HG02885 (cell line): Measurements from ENCODE around the gene METTL9.
"Not testable (repeated sequence)": the region's sequence is repeated elsewhere in the genome, so short reads cannot be mapped to it uniquely, and the experiment has no call there.

Experiments
- ATAC-seq: cut with Tn5 transposase; IDR thresholded peaks from one replicate; pipeline ENCODE4 v1.9.1; 2021; ENCODE audit warnings: mild to moderate bottlenecking; ENCODE audit not compliant: unreplicated experiment, poor library complexity

Gene METTL9

DNA sequence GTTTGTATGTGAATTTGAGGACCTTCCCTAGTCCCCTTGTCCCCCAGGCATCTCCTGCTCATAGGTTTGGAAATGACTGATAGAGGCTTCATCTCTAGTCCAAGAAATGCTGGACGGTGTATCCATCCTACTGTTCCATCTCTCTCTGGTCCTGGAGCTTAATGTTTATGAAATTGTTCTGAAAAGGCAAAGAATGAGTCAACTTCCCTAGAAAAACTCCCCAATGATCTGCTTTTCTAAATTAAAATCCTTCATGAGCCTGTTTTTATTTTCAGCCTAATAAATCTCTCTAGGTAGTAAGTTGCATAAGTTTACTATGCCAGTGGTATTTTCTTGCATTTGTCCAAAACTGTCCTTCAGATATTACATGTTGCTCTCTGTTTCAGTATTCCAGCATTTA, 55.1 kb downstream of the METTL9 start:
- ATAC-seq = no peak

DNA sequence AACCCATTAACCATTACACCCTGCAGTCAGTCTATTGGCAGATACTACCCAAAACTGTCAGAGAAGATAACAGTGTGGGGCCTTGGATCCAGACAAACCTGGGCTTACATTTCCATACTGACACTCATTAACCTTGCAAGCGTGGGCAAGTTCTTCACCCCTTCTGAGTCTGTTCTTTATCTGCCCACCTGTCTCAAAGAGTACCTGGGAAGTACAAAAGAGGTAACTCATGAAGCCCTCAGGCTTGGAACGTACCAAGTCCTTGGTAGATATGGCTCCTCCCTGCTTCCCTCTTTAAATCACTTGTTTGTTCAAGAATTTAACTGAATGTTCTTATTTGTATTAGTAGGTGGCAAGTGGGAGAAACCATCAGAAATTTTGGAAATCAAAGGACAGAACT, 55.5 kb downstream of the METTL9 start:
- ATAC-seq = no peak

DNA sequence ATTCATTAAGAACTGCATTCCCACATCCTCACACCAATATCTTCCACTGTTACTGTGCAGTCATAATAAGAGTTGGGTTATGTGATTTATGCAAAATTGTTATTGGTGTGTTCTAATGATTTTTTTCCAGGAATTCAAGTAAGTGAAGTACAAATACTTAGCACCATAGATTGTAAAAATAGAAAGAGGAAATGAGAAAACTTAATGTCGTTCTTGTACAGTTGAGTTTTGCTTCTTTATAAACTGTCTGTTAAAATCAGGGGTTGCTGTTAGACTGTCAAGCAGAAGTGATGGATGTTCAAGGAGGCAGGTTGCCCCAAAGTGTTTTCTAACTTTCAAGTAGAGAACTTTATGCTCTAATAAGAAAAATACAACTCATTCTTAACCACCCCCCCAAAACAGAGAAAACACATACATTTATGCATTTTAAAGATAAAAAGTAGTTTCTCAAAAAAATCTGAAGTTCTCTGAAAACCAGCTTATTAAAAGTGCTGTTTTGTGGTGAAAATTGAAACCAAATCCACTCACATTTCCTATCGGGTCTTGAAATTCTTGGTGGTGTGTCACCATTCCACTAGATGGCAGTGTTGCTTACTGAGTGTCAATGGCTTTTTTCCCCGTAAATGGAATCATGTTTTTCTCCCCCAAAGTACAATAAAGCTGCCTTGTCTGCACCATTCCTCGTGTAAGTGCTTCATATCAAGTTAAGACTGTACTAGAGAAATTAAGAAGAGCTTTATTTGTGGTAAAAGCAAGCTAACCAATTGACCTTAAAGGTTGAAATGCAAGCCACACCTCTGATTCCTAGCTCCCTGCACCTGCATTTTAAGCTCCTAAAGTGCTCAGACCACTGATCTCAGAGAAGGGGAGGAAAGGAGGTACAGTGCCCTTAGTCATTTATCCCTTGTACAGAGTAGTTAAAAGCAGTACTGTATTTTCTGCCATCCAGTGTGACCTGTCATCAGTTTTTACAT, 57.7 kb downstream of the METTL9 start:
- no peak for ATAC-seq

DNA sequence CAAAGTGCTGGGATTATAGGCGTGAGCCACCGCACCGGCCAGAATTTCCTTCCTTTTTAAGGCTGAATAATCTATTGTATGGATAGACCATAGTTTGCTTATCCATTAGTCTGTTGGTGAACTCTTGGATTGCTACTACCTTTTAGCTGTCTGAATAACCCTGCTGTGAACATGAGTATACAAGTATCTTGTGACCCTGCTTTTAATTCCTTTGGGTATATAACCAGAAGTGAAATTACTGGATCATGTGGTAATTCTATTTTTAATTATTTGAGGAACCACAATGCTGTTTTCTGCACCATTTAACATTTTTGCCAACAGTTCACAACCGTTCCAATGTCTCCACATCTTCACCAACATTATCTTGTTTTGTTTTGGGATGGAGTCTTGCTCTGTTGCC, 59.7 kb downstream of the METTL9 start:
- no peak for ATAC-seq

DNA sequence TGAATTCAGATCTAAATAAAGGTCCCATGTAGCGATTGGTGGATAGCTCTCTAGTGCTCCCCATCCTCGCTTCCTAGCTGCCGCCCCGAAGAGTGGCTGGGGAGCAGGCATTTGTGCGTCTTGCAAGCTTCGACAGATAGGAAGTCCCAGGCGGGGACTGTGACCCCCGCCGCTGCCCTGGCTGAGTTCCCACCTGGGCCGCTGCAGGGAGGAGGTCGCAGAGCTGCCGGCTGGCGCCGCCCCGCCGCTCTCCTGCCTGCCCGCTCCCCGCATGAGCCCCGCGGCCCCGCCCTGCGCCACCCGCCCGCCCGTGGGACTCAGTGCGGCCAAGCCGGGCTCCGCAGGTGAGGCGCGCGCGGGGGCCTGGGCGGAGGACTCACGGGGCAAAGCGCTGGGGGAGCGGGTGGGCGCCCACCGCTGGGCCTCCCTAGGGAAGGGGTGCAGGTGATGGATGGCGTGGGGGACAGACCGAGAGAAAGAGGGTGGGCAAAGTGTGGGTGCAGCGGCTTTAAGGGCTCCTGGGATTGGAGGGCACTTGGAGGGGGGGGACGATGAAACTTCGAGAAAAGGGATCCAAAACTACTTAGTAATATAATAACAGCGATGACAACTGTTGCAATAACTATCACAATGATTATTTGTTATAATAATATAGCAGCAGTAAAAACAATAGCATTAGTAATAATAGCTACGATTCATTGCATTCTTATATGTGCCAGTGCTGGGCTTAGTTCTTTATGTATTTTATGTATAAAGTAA, 64.7 kb downstream of the METTL9 start, which contains the start of gene OTOA:
Gene OTOA (plus strand): TSS at position 80 of the 759 bp plus-strand sequence. CDS start 14,547 bp downstream, outside the sequence.
- ATAC-seq = no peak

DNA sequence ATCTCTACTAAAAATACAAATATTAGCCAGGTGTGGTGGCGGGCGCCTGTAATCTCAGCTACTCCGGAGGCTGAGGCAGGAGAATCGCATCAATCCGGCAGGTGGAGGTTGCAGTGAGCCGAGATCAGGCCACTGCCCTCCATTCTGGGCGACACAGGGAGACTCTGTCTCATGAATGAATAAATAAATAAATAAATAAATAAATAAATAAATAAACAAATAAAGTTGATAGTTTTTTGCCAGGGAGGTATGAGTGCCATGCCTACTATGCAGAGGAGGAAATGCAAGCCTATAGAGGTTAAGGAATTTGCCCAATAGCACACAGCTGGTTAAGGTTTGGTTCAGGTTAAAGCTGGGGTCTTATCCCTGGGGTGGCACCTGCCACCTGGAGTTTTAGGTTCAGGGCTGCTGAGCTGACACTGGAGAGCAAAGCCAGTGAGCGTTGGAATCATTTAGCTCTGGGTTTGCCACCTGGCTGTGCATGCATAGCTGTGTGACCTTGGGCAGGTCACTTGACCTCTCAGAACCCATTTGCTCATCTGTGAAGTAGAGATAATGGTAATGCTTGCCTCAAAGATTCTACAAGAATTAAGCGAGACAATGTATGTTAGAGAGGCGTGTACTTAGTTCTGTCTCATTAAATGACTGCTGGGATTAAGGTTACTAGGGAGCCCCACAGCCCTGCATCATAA, 65.6 kb downstream of the METTL9 start:
- no peak for ATAC-seq

DNA sequence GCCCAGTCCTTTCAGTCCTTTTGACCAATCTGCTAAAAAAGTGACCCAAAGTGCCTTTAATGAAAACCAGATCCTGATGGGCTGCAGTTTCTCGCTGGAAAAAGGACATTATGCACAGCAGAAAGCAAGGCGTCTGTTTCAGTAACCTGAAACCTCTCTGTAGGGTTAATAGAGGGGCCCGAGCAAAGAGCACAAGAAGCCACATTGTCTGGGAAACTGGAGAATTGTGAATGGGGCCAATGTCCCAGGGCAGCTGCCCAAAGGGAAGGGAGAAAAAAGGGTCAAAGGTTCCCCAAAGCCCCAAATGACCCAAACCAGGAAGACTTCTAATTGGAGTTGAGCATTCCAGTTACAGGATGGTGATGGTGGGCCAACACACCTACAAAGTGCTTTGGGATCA, 67.4 kb downstream of the METTL9 start:
- no peak for ATAC-seq

DNA sequence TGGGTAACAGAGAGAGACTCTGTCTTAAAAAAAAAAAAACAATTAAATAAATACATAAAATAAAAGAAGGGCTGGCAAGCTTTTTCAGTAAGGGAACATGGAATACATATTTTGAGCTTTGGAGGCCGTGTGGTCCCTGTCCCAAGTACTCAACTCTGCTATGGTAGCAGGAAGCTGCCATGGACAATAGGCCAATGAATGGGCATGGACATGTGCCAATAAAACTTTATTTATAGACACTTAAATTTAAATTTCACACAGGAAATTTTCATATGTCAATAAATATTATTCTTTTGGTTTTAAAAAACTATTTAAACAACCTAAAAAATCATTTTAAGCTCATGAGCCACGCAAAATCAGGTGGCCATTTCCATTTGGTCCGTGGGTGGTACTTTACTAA, 68.2 kb downstream of the METTL9 start:
- ATAC-seq = no peak

DNA sequence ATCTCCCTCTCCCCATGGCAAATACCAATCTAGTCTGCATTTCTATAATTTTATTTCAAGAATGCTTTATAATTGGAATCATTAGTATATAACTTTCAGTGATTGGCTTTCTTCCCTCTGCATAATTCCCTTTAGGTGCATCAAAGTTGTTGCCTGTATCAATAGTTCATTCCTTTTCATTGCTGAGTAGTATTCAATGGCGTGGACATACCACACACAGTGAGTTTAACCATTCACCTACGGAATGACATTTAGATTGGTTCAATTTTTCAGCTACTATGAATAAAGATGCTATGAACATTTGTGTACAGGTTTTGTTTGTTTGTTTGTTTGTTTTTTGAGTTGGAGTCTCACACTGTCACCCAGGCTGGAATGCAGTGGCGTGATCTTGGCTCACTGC, 74.1 kb downstream of the METTL9 start:
- no peak for ATAC-seq

DNA sequence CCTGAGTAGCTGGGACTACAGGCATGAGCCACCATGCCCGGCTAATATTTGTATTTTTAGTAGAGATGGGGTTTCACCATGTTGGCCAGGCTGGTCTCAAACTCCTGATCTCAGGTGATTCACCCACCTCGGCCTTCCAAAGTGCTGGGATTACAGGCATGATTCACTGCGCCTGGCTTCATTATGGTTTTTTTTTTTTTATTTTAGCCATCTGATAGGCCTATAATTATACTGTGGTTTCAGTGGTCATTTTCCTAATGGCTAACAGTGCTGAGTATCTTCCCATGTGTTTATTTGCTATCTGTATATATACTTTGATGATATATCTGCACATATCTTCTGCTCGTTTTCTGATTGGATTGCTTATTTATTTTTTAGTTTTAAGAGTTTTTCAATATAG, 75.1 kb downstream of the METTL9 start:
- ATAC-seq = not testable (repeated sequence)

DNA sequence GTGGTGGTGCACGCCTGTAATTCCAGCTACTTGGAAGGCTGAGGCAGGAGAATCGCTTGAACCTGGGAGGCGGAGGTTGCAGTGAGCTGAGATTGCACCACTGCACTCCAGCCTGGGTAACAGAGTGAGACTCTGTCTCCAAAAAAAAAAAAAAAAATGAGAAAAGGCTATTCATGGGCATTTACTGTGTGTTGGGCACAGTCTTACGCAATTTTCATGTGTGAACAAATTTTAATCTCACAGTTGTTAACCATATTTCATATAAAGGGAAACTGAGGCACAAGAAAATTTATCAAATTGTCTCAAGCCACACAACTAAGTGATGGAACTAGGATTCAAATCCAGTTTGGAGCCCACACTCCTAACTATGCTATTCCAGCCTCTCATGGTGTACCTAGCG, 81.3 kb downstream of the METTL9 start:
- ATAC-seq = not testable (repeated sequence)

DNA sequence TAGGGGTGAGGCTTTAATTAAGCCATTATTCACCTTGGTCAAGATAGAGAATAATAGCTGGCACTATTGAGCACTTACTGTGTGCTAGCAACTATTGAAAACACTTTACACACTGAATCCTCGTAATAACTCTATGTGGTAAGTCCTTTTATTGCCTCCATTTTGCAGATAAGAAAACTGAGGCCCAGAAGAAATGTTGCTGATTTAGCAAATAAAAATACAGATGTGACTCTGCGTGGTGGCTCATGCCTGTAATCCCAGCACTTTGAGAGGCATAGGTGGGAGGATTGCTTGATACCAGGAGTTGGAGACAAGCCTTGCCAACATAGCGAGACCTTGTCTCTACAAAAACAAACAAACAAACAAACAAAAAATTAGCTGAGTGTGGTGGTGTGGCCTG, 83.8 kb downstream of the METTL9 start:
- ATAC-seq = no peak

DNA sequence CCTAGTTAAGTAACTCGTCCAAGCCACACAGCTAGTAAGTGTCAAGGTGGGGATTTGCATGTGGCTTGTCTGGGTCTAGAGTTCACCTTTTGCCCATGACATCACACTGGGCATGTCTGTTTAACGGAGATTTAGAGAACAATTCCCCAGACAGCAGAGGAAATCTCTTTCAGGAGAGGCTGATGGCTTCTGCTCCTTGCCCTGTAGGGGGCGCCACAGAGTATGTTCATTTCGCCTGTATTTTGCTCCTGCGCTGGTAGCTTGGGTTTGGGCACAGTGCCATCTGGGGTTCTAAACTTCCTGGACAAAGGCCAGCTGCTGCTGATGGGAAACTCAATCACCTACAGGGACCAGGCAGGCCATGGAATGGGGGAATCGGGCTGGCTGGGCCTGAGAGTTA, 84.8 kb downstream of the METTL9 start:
- ATAC-seq = no peak

DNA sequence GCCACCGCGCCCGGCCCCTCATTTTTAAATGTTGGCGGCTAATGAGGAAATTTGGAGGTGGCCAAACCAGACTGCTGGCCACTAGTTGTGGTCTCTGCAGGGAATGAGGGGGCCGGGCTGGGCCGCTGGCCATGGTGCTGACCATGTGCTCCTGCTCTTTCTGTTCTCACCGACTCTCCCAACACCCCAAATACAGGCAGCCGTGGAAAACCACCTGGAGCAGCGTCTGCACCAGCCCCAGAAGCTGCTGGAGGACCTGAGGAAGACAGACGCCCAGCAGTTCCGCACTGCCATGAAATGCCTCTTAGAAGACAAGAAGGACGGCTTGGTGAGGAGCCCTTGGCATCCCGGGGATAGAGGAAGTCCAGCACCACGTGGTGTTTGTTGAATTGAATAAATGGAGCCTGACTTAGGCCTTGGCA, 85.7 kb downstream of the METTL9 start:
- ATAC-seq = no peak

DNA sequence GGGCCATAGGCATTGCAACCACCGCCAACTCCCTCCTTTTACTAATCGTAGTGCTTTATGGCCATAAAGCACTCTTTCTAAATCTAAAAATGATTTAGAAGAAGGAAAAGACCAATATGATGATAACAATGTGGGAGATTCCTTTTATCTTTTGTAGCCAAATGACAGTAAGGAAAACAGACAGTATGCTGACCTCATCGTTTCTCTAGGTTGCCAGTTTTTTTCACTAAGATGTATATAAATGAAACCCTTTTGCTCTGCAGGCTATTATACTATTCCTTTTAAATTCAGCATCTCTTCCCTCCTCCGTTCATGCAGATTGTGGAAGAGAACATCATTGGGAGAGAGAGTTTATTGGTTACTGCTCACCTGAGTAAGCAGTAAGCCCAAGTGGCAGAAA, 89.7 kb downstream of the METTL9 start:
- ATAC-seq = no peak

DNA sequence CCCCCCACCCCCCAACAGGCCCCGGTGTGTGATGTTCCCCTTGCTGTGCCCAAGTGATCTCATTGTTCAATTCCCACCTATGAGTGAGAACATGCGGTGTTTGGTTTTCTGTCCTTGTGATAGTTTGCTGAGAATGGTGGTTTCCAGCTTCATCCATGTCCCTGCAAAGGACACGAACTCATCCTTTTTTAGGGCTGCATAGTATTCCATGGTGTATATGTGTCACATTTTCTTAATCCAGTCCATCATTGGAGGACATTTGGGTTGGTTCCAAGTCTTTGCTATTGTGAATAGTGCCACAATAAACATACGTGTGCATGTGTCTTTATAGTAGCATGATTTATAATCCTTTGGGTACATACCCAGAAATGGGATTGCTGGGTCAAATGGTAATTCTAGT, 91.6 kb downstream of the METTL9 start:
- not testable (repeated sequence) for ATAC-seq

DNA sequence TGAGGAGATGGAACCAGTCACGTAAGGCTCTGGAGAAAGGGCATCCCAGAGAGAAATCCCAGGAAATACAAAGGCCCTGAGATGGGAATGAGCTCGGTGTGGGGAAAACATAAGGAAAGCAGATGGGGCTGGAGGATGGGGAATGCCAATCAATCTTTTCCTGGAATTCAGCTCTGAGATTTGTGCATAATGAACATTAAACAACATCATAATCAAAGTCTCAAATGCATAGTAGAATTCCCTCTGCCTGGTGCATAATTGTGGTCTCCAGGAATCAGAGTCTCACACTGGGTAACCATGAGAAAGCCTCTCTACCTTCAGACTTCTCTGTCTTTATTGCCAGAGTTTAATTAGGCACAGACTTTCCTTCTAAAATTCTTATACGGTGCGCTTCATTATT, 95.2 kb downstream of the METTL9 start:
- ATAC-seq = no peak

DNA sequence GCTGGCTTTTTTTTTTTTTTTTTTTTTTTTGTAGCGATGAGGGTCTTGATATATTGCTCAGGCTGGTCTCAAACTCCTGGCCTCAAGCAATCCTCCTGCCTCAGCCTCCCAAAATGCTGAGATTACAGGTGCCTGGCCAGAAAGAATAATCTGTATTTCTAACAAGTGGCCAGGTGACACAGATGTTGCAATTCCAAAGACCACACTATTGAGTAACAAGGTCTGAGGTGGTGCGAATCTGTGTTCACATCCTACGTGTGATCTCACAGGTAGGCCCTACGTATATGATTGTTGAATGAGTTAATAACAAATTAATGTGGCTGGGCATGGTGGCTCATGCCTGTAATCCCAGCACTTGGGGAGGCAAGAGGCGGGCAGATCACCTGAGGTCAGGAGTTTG, 97.7 kb downstream of the METTL9 start:
- ATAC-seq = no peak

DNA sequence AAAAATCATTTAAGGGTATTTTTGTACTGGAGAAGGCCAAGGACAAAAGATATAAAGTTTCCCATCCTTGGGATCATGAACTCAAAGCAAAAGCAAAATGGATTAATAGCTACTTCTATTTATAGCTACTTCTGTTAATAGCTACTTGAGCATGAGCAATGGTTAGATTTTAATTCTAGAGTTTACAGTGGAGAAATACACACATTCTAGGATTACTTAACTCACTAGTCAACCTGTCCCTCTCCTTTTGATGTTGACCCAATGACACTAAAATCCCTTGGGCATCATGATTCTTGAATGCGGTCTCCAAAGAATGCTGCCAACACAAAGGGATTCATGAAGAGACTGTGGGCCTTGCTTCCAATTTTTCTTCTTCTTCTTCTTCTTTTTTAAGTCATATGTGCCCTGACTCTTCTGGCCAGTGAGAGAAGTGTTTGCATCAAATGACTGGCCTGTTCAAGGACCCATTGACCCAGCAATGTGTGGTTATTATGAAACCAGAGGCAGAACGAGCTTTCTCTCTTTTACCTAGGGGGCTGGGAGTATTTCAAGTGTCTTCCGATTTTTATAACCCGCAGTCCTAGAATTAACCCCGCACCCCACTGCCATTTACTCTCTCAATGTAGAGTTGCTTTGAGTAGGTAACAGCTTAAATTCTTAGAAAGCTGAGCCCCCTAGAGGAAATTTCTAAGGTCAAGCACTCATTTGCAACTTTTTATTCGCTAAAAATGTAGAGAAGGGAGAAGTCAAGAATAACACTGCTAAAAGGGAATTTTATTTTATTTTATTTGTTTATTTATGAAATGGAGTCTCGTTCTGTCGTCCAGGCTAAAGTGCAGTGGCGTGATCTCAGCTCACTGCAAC, 99.0 kb downstream of the METTL9 start:
- no peak for ATAC-seq

DNA sequence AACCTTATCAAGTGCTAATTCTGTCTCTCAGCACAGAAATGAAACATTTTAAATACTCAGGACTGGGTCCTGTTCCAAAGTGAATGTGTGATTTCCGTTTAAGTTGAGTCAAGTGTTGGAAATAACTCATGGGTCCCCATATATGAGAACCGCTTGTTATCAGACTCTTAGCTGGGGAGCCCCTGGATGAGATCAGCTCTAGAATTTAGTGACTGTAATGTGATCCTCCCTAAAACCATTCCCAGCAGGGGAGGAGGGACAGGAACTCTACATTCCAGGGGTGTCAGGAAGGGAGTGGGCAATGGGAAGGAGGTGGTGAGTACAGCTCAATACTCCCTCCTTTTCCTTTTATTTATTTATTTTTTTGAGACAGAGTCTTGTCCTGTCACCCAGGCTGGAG, 101.9 kb downstream of the METTL9 start:
- ATAC-seq = no peak
